ENCODE measurements around the gene C3orf85. TPM values are rescaled to one million over a fixed set of nuclear protein-coding genes. Genes with fewer than 3 reads are reported as not detected.

C3orf85 gene
- total RNA-seq, 1 donor from 2014 or later: not detected

GRCh38 chr3:109155828-109156227 is 19.3 kb downstream of the C3orf85 start:
- peak; percentile 21 for TF ChIP-seq CTCF (IDR thresholded peaks at IDR 0.05; ENCODE audit: insufficient read depth, low read length, poor library complexity, severe bottlenecking)
- Histone ChIP-seq H3K4me3 (ENCODE audit: low read depth, low read length) (no peak overlapping the region), H3K27me3 (ENCODE audit: control insufficient read depth, insufficient read depth, low read length) (no peaks in the 10 kb centered on the region), H3K36me3 (ENCODE audit: control insufficient read depth, insufficient read depth, low read length) (no peaks in the 10 kb centered on the region)
- peak; percentile 12 for DNase-seq (ENCODE audit: low read depth)

- Histone ChIP-seq H3K4me3 (ENCODE audit: low read depth, low read length) (no peak overlapping the region), H3K36me3 (ENCODE audit: control insufficient read depth, insufficient read depth, low read length) (no peaks in the 10 kb centered on the region), H3K27me3 (ENCODE audit: control insufficient read depth, insufficient read depth, low read length) (no peaks in the 10 kb centered on the region)
- no peak for TF ChIP-seq CTCF (IDR thresholded peaks at IDR 0.05; ENCODE audit: insufficient read depth, low read length, poor library complexity, severe bottlenecking)
- peak; percentile 19 for DNase-seq (ENCODE audit: low read depth)
Observed at GRCh38 chr3:109161487-109162123, 25.1 kb downstream of the C3orf85 start.

GRCh38 chr3:109165905-109166304 is 29.4 kb downstream of the C3orf85 start:
- no peaks in the 10 kb centered on the region for H3K36me3 ChIP-seq (ENCODE audit: control insufficient read depth, insufficient read depth, low read length)
- H3K27me3 ChIP-seq (ENCODE audit: control insufficient read depth, insufficient read depth, low read length): no peaks in the 10 kb centered on the region
- TF ChIP-seq CTCF (IDR thresholded peaks at IDR 0.05; ENCODE audit: insufficient read depth, low read length, poor library complexity, severe bottlenecking): no peak
- DNase-seq (ENCODE audit: low read depth): no peak
- no peak overlapping the region for H3K4me3 ChIP-seq (ENCODE audit: low read depth, low read length)

- Histone ChIP-seq H3K27me3 (ENCODE audit: control insufficient read depth, insufficient read depth, low read length) (no peaks in the 10 kb centered on the region), H3K36me3 (ENCODE audit: control insufficient read depth, insufficient read depth, low read length) (no peaks in the 10 kb centered on the region), H3K4me3 (ENCODE audit: low read depth, low read length) (no peak overlapping the region)
- DNase-seq (ENCODE audit: low read depth): no peak
- TF ChIP-seq CTCF (IDR thresholded peaks at IDR 0.05; ENCODE audit: insufficient read depth, low read length, poor library complexity, severe bottlenecking): no peak
Observed at GRCh38 chr3:109171479-109171878, 35.0 kb downstream of the C3orf85 start.

- TF ChIP-seq CTCF (IDR thresholded peaks at IDR 0.05; ENCODE audit: insufficient read depth, low read length, poor library complexity, severe bottlenecking): no peak
- Histone ChIP-seq H3K27me3 (ENCODE audit: control insufficient read depth, insufficient read depth, low read length) (no peaks in the 10 kb centered on the region), H3K36me3 (ENCODE audit: control insufficient read depth, insufficient read depth, low read length) (no peaks in the 10 kb centered on the region), H3K4me3 (ENCODE audit: low read depth, low read length) (no peak overlapping the region)
- no peak for DNase-seq (ENCODE audit: low read depth)
Observed at GRCh38 chr3:109175411-109175810, 38.9 kb downstream of the C3orf85 start.

GRCh38 chr3:109176726-109177125 is 40.2 kb downstream of the C3orf85 start:
- no peak for TF ChIP-seq CTCF (IDR thresholded peaks at IDR 0.05; ENCODE audit: insufficient read depth, low read length, poor library complexity, severe bottlenecking)
- Histone ChIP-seq H3K36me3 (ENCODE audit: control insufficient read depth, insufficient read depth, low read length) (no peaks in the 10 kb centered on the region), H3K27me3 (ENCODE audit: control insufficient read depth, insufficient read depth, low read length) (no peaks in the 10 kb centered on the region), H3K4me3 (ENCODE audit: low read depth, low read length) (no peak overlapping the region)
- DNase-seq (ENCODE audit: low read depth): no peak

Measured in kidney epithelial cell (primary cell).